GM23338 (cell line): ENCODE data around the gene PTPRH. TPM values are rescaled to one million over a fixed set of nuclear protein-coding genes. Genes with fewer than 3 reads are reported as not detected.

ENCODE experiments used
- ATAC-seq: fragments of 200-7000 bp; cut with Tn5 transposase; 3 replicates; pipeline ENCODE4 v1.9.1; 2020
- DNase-seq: peaks from one replicate; pipeline ENCODE4 v3.0.0-alpha.2; 2015; ENCODE audit warnings: low spot score
- H2AFZ ChIP-seq: fragments of 200-600 bp; sonication (generic); 2 replicates; pipeline ENCODE4 v1.8.0; 2016; ENCODE audit warnings: antibody characterized with exemption, mild to moderate bottlenecking, moderate library complexity
- H3F3A ChIP-seq: fragments of 200-600 bp; sonication (generic); replicated peaks from 2 replicates; pipeline ENCODE4 v1.8.0; 2017; ENCODE audit warnings: antibody characterized with exemption, mixed run types, low read depth
- H3K27ac ChIP-seq: fragments of 200-600 bp; sonication (generic); 2 replicates; pipeline ENCODE4 v1.6.1; 2016; ENCODE audit warnings: low read depth
- H3K27me3 ChIP-seq: fragments of 200-600 bp; sonication (generic); 2 replicates; pipeline ENCODE4 v1.8.0; 2016; ENCODE audit warnings: mild to moderate bottlenecking, mixed run types, moderate library complexity; ENCODE audit not compliant: insufficient read depth
- H3K36me3 ChIP-seq: fragments of 200-600 bp; sonication (generic); 2 replicates; pipeline ENCODE4 v1.8.0; 2016; ENCODE audit warnings: mild to moderate bottlenecking; ENCODE audit not compliant: insufficient read depth
- H3K4me1 ChIP-seq: fragments of 200-600 bp; sonication (generic); 2 replicates; pipeline ENCODE4 v1.8.0; 2016; ENCODE audit warnings: mild to moderate bottlenecking, moderate library complexity; ENCODE audit not compliant: insufficient read depth
- H3K4me2 ChIP-seq: fragments of 200-600 bp; sonication (generic); 2 replicates; pipeline ENCODE4 v1.7.1; 2017; ENCODE audit warnings: mixed run types
- H3K4me3 ChIP-seq: fragments of 200-600 bp; sonication (generic); 2 replicates; pipeline ENCODE4 v1.6.1; 2016; ENCODE audit warnings: mixed run types
- H3K79me2 ChIP-seq: fragments of 200-600 bp; sonication (generic); replicated peaks from 2 replicates; pipeline ENCODE4 v1.8.0; 2017; ENCODE audit warnings: mild to moderate bottlenecking; ENCODE audit not compliant: insufficient read depth
- H3K9me2 ChIP-seq: fragments of 200-600 bp; sonication (generic); 2 replicates; pipeline ENCODE4 v1.8.0; 2017; ENCODE audit not compliant: insufficient read depth
- H4K20me1 ChIP-seq: fragments of 200-600 bp; sonication (generic); replicated peaks from 2 replicates; pipeline ENCODE4 v1.8.0; 2017; ENCODE audit warnings: mild to moderate bottlenecking; ENCODE audit not compliant: insufficient read depth
- H3K27ac Mint-ChIP-seq: 2 replicates; pipeline ENCODE4 v1.8.0; 2020; ENCODE audit warnings: inconsistent platforms, mild to moderate bottlenecking, moderate library complexity, mixed read lengths
- H3K27me3 Mint-ChIP-seq: 3 replicates; pipeline ENCODE4 v1.8.0; 2022; ENCODE audit warnings: low read depth, mild to moderate bottlenecking, moderate library complexity, mixed read lengths, inconsistent platforms; ENCODE audit not compliant: insufficient read depth, poor library complexity
- H3K36me3 Mint-ChIP-seq: 3 replicates; pipeline ENCODE4 v1.8.0; 2021; ENCODE audit warnings: low read depth, mild to moderate bottlenecking, inconsistent platforms, moderate library complexity, mixed read lengths
- H3K4me1 Mint-ChIP-seq: 3 replicates; pipeline ENCODE4 v1.8.0; 2020; ENCODE audit warnings: mild to moderate bottlenecking, inconsistent platforms, mixed read lengths
- H3K4me3 Mint-ChIP-seq: 3 replicates; pipeline ENCODE4 v1.8.0; 2021; ENCODE audit warnings: moderate library complexity, mild to moderate bottlenecking, inconsistent platforms, mixed read lengths
- H3K9me3 Mint-ChIP-seq: 3 replicates; pipeline ENCODE4 v1.8.0; 2020; ENCODE audit warnings: moderate library complexity, mild to moderate bottlenecking, inconsistent platforms, mixed read lengths
- CREB1 ChIP-seq: fragments of 250-450 bp; sonication (Bioruptor Pico); IDR thresholded peaks from 2 replicates; pipeline ENCODE4 v1.5.0; 2020; ENCODE audit warnings: low read depth, mild to moderate bottlenecking, moderate library complexity
- CTCF ChIP-seq, 2 experiments: fragments of 200-600 bp in 1 of 2; sonication (generic) in 1 of 2; conservative IDR thresholded peaks; 2 replicates each; pipeline versions ENCODE4 v1.5.1 to v1.6.1; 2016 to 2017; ENCODE audit warnings: antibody characterized with exemption in 2 of 2, low read depth in 2 of 2, mild to moderate bottlenecking in 2 of 2, moderate library complexity in 1 of 2
- ETS1 ChIP-seq: IDR thresholded peaks from 2 replicates; pipeline ENCODE4 v1.6.1; 2016; ENCODE audit warnings: antibody characterized with exemption
- EZH2 ChIP-seq: fragments of 200-600 bp; sonication (generic); IDR thresholded peaks from one replicate; pipeline ENCODE4 v1.8.0; 2017; ENCODE audit warnings: antibody characterized with exemption, mild to moderate bottlenecking, low read depth; ENCODE audit not compliant: unreplicated experiment
- EZH2phosphoT487 ChIP-seq: fragments of 200-600 bp; sonication (generic); IDR thresholded peaks from one replicate; pipeline ENCODE4 v1.8.1; 2018; ENCODE audit warnings: antibody characterized with exemption; ENCODE audit not compliant: unreplicated experiment
- JUNB ChIP-seq: IDR thresholded peaks from one replicate; pipeline ENCODE4 v1.6.1; 2016; ENCODE audit warnings: antibody characterized with exemption; ENCODE audit not compliant: unreplicated experiment
- NANOG ChIP-seq: IDR thresholded peaks from 2 replicates; pipeline ENCODE4 v1.6.1; 2016; ENCODE audit warnings: antibody characterized with exemption, borderline replicate concordance
- POLR2AphosphoS5 ChIP-seq: IDR thresholded peaks from 2 replicates; pipeline ENCODE4 v1.6.1; 2016; ENCODE audit warnings: antibody characterized with exemption, low read depth
- REST ChIP-seq: IDR thresholded peaks from one replicate; pipeline ENCODE4 v1.6.1; 2018; ENCODE audit warnings: antibody characterized with exemption; ENCODE audit not compliant: unreplicated experiment
- STAT1 ChIP-seq: IDR thresholded peaks from one replicate; pipeline ENCODE4 v1.6.1; 2016; ENCODE audit warnings: antibody characterized with exemption; ENCODE audit not compliant: unreplicated experiment
- ZNF114 ChIP-seq: fragments of 250-450 bp; sonication (Bioruptor Pico); IDR thresholded peaks from 2 replicates; pipeline ENCODE4 v1.5.0; 2020; ENCODE audit warnings: mild to moderate bottlenecking, moderate library complexity
- ZNF331 ChIP-seq: fragments of 250-450 bp; sonication (Bioruptor Pico); IDR thresholded peaks from 2 replicates; pipeline ENCODE4 v1.5.0; 2020; ENCODE audit warnings: low read depth, mild to moderate bottlenecking, moderate library complexity
- polyA plus RNA-seq: library from polyadenylated mRNA; unstranded; fragments of >200 nt; fragmentation: Nextera tagmentation; extraction: Ambion mirVana; gene quantifications from 2 replicates; pipeline ENCODE4 v1.2.1, GENCODE V29; 2016
- total RNA-seq: library from RNA; depleted of rRNA; stranded (reverse); fragments of >200 nt; shearing (Covaris generic); gene quantifications from 2 replicates; pipeline ENCODE4 v1.2.3, GENCODE V29; 2014

Gene PTPRH
- total and polyA plus RNA-seq, 2 experiments from 2014 or later = 0.16 to 2.1 TPM

- H3K4me3 Mint-ChIP-seq = no peak overlapping the region
- Histone ChIP-seq H3K4me1 (no peaks in the 10 kb centered on the region), H3K4me3 (no peak overlapping the region), H3F3A (no peaks in the 10 kb centered on the region), H3K36me3 (peaks cover 8% of the 10 kb centered on the region; the same call in 1 of the 2 replicates), H3K27ac (no peak overlapping the region), H3K27me3 (no peaks in the 10 kb centered on the region), H3K79me2 (no peaks in the 10 kb centered on the region), H2AFZ (no peak overlapping the region), H4K20me1 (peaks cover 3% of the 10 kb centered on the region), H3K4me2 (no peak overlapping the region), H3K9me2 (no peaks in the 10 kb centered on the region)
- no peak for DNase-seq
- peaks cover 3% of the 10 kb centered on the region for H3K27me3 Mint-ChIP-seq
- peaks cover 46% of the 10 kb centered on the region for H3K36me3 Mint-ChIP-seq
- no peak for ATAC-seq
- H3K27ac Mint-ChIP-seq = no peak overlapping the region
- no peak for TF ChIP-seq STAT1
- TF ChIP-seq NANOG = no peak
- TF ChIP-seq ZNF331 (CRISPR knock-in tag) = no peak
- no peak for TF ChIP-seq POLR2AphosphoS5
- no peak for TF ChIP-seq EZH2phosphoT487
- H3K4me1 Mint-ChIP-seq = no peaks in the 10 kb centered on the region
- H3K9me3 Mint-ChIP-seq = no peaks in the 10 kb centered on the region
Observed at GRCh38 chr19:55232986-55233385, 23.7 kb upstream of the PTPRH start.

GRCh38 chr19:55232286-55232602 is 22.9 kb upstream of the PTPRH start:
- Histone ChIP-seq H3K36me3 (peaks cover 8% of the 10 kb centered on the region; the same call in 1 of the 2 replicates), H2AFZ (no peak overlapping the region), H3K27me3 (no peaks in the 10 kb centered on the region), H3K79me2 (no peaks in the 10 kb centered on the region), H3F3A (no peaks in the 10 kb centered on the region), H3K4me1 (no peaks in the 10 kb centered on the region), H4K20me1 (peaks cover 3% of the 10 kb centered on the region), H3K4me2 (no peak overlapping the region), H3K27ac (no peak overlapping the region), H3K4me3 (no peak overlapping the region), H3K9me2 (no peaks in the 10 kb centered on the region)
- ATAC-seq (no peak), DNase-seq (no peak)
- Mint-ChIP-seq H3K27ac (no peak overlapping the region), H3K4me3 (no peak overlapping the region), H3K9me3 (no peaks in the 10 kb centered on the region), H3K4me1 (no peaks in the 10 kb centered on the region), H3K36me3 (peaks cover 46% of the 10 kb centered on the region), H3K27me3 (peaks cover 6% of the 10 kb centered on the region)
- TF ChIP-seq ETS1 (no peak), EZH2 (no peak), JUNB (no peak), ZNF331 (CRISPR knock-in tag) (no peak), CTCF (conservative IDR thresholded peaks at IDR 0.05; ENCODE audit: low read depth in 2 of 2) (no peak), CREB1 (CRISPR knock-in tag) (no peak), REST (no peak), EZH2phosphoT487 (no peak), NANOG (no peak), POLR2AphosphoS5 (no peak), ZNF114 (CRISPR knock-in tag) (no peak)
